ENCODE results near the gene NGB.

Gene NGB

GRCh38 chr14:77276295-77276935 lies 5.4 kb upstream of the NGB start:
- POLR2A ChIA-PET (ENCODE audit: low non-redundant PET): no interaction called here
- no peak overlapping the region for H3K27ac ChIP-seq
- CTCF ChIA-PET: no interaction called here
- no peak for DNase-seq (ENCODE audit: low spot score)
- TF ChIP-seq, protein P1, sequence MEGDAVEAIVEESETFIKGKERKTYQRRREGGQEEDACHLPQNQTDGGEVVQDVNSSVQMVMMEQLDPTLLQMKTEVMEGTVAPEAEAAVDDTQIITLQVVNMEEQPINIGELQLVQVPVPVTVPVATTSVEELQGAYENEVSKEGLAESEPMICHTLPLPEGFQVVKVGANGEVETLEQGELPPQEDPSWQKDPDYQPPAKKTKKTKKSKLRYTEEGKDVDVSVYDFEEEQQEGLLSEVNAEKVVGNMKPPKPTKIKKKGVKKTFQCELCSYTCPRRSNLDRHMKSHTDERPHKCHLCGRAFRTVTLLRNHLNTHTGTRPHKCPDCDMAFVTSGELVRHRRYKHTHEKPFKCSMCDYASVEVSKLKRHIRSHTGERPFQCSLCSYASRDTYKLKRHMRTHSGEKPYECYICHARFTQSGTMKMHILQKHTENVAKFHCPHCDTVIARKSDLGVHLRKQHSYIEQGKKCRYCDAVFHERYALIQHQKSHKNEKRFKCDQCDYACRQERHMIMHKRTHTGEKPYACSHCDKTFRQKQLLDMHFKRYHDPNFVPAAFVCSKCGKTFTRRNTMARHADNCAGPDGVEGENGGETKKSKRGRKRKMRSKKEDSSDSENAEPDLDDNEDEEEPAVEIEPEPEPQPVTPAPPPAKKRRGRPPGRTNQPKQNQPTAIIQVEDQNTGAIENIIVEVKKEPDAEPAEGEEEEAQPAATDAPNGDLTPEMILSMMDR (conservative IDR thresholded peaks at IDR 0.05; ENCODE audit: low read depth): no peak

DNA sequence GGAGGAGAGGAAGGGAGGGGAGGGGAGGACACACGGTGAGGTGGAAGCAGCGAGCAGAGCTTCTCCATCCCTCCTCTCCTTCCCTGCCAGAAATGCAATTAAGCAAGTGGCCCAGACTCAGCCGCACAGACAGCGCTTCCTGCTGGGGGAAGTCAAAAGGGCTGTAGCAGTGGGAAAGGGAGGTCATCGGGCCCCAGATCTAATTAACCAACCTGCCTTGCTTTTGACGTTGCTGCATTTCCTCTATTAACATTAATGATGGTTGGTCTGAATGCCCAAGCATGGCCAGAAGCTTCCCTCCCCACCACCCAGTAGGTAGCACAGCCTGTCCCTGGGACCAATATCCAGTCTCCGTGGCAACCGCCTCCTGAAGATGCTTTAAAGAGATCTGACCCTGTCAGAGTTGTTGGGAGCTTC lies 4.6 kb upstream of the NGB start:
- ChIA-PET CTCF (no interaction called here), POLR2A (ENCODE audit: low non-redundant PET) (no interaction called here)
- H3K27ac ChIP-seq: no peak overlapping the region
- TF ChIP-seq, protein P1 (conservative IDR thresholded peaks at IDR 0.05; ENCODE audit: low read depth): no peak
- DNase-seq (ENCODE audit: low spot score): no peak

DNA sequence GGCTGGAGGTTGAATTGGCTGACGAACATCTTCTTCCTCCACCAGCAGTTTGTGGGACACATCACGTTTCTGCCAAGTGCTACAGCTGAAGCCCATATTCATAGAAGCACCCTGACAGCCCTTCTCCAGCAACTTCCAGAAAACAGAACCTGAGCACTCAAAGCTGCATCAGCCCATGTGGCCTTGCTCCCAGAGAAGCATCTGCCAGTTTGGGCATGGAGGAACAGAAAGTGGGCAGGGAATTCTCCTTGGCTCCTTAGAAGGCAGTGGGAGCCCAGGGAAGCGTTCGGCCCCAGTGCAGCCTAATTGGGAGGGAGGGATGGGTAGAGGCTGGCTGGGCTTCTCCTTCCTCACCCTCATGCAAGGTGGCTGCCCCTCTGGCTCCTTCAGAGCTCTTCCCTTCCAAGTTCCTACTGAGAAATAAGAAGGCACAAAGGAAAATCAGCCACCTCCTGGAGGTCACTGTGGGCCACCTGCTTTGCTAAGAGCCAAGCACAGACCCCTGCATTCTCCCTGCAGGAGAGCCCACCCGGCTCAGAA lies 4.1 kb upstream of the NGB start:
- DNase-seq (ENCODE audit: low spot score): no peak
- CTCF ChIA-PET: no interaction called here
- POLR2A ChIA-PET (ENCODE audit: low non-redundant PET): no interaction called here
- TF ChIP-seq, protein P1 (conservative IDR thresholded peaks at IDR 0.05; ENCODE audit: low read depth): no peak
- no peak overlapping the region for H3K27ac ChIP-seq

DNA sequence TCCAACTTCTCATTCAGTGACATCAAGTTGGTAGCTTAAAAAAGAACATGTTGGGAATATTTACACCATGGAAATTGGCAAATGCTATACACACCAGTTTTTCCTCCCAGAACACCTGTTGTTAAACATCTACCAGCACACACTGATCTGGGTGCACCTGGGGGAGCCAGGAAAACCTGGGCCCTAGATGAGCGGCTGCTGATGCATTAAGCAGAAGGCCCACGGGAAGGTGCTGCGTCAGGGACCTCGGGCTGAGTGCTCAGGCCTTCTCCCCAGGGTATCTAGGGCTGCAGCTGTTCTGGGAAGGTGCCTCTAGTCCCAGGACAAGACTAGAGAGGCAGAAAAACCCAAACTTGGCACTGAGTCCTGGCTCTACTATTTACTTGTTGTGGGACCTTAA lies 2.8 kb upstream of the NGB start:
- DNase-seq (ENCODE audit: low spot score): no peak
- CTCF ChIA-PET: interaction anchor here (0.6 to 0.7 kb wide), 2 partner anchors 159 to 1273 kb away, joined by 4 to 6 read pairs; no protein-coding TSS in a partner anchor
- TF ChIP-seq, protein P1 (conservative IDR thresholded peaks at IDR 0.05; ENCODE audit: low read depth): no peak
- POLR2A ChIA-PET (ENCODE audit: low non-redundant PET): no interaction called here
- no peak overlapping the region for H3K27ac ChIP-seq

DNA sequence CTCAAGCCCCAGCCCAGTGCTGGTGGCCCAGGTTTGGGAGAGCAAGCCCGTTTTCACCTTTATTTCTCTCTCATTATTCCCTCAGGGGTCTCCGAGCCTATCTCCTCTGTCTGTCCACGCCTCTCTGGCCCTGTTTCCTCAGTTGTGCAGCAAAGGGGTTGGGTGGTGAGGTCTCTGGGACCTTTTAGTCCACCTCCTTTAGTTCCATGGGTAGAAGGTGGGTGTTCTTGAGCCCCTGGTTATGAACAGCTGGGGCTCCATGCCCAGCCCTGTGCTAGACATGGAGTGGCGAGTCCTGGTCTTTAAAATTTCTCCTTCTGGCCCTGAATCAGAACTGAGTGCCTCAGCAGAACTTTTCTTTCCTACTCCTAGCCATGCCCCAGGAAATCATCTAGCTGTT lies 1.3 kb upstream of the NGB start:
- DNase-seq (ENCODE audit: low spot score): no peak
- TF ChIP-seq, protein P1 (conservative IDR thresholded peaks at IDR 0.05; ENCODE audit: low read depth): no peak
- H3K27ac ChIP-seq: no peak overlapping the region
- ChIA-PET POLR2A (ENCODE audit: low non-redundant PET) (no interaction called here), CTCF (no interaction called here)

DNA sequence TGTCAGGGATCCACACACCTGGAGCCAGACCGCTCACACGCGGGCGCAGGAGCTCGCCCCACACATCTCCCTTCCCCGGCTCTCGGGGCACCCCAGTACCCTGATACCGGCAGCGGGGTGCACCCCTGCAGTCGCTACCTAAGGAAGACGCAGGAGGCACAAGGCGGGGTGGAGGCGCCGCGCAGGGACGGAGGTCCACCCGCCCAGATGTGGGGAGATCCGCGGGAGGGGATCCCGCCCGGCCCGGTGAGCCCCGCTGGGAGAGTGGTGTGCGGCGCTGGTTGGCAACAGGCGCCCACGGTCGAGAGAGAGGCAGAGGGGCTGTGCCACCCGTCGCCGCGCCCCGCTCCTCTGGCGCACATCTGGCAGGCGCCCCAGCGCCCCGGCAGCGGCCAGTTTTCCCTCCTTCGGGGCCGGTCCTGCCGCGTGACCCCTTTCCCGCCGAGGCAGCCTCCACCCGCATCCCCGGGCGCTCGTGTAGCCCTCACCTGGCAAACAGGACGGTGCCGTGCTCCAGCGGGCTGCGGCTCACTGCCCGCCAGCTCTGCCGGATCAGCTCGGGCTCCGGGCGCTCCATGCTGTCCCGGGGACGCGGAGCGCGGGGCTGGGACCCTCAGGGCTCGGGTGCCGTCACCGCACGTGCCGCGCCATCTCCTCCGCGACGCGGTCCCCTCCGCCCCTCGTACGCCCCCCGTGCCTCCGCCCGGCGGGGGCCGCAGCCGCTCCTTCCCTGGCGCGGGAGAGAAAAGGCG lies 469 bp downstream of the NGB start:
- TF ChIP-seq, protein P1 (conservative IDR thresholded peaks at IDR 0.05; ENCODE audit: low read depth): no peak
- CTCF ChIA-PET: interaction anchor here (1.0 kb wide), 1 partner anchor 46 kb away, joined by 3 read pairs; no protein-coding TSS in a partner anchor
- POLR2A ChIA-PET (ENCODE audit: low non-redundant PET): interaction anchor here (0.7 kb wide), 1 partner anchor 43 kb away, joined by 6 read pairs; no protein-coding TSS in a partner anchor

More for the DNA sequence above, 469 bp downstream of the NGB start:
- DNase-seq (ENCODE audit: low spot score): no peak
- H3K27ac ChIP-seq: no peak overlapping the region
